Mesothelial cell of epicardium (in vitro differentiated cells): Measurements from ENCODE around the gene RASSF3. TPM values are rescaled to one million over a fixed set of nuclear protein-coding genes. Genes with fewer than 3 reads are reported as not detected.

Experiments
- DNase-seq, 2 experiments: peaks; one replicate each; pipeline ENCODE4 v3.0.0; 2021; ENCODE audit warnings: low spot score in 2 of 2; ENCODE audit not compliant: unreplicated experiment in 2 of 2
- H3K27ac Mint-ChIP-seq: 2 replicates; pipeline ENCODE4 v1.8.0; 2021; ENCODE audit warnings: mixed read lengths
- H3K27me3 Mint-ChIP-seq: 2 replicates; pipeline ENCODE4 v1.8.0; 2021; ENCODE audit warnings: low read depth, mixed read lengths
- H3K36me3 Mint-ChIP-seq: 2 replicates; pipeline ENCODE4 v1.8.0; 2021; ENCODE audit warnings: mixed read lengths
- H3K4me1 Mint-ChIP-seq: 2 replicates; pipeline ENCODE4 v1.8.0; 2021; ENCODE audit warnings: mixed read lengths
- H3K4me3 Mint-ChIP-seq: 2 replicates; pipeline ENCODE4 v1.8.0; 2021; ENCODE audit warnings: mild to moderate bottlenecking, moderate library complexity, mixed read lengths
- H3K9me3 Mint-ChIP-seq: 2 replicates; pipeline ENCODE4 v1.8.0; 2021; ENCODE audit warnings: mixed read lengths
- CTCF ChIP-seq: fragments of 200-600 bp; sonication (generic); IDR thresholded peaks from one replicate; pipeline ENCODE4 v1.5.0; 2021; ENCODE audit warnings: antibody characterized with exemption; ENCODE audit not compliant: unreplicated experiment
- total RNA-seq: library from RNA; stranded (reverse); gene quantifications from 3 replicates; pipeline ENCODE4 v1.2.1, GENCODE V29; 2021

RASSF3 gene
- total RNA-seq, 1 donor from 2014 or later = 16.3 TPM

GRCh38 chr12:64718649-64719048 is 108.4 kb downstream of the RASSF3 start:
- no peak for DNase-seq
- Mint-ChIP-seq H3K9me3 (no peaks in the 10 kb centered on the region), H3K27ac (no peak overlapping the region), H3K4me1 (no peaks in the 10 kb centered on the region), H3K27me3 (no peaks in the 10 kb centered on the region), H3K4me3 (no peak overlapping the region), H3K36me3 (peaks cover 60% of the 10 kb centered on the region)
- no peak for TF ChIP-seq CTCF

GRCh38 chr12:64720884-64721283 is 110.6 kb downstream of the RASSF3 start:
- H3K4me3 Mint-ChIP-seq = no peak overlapping the region
- H3K36me3 Mint-ChIP-seq = peaks cover 49% of the 10 kb centered on the region
- H3K9me3 Mint-ChIP-seq = no peaks in the 10 kb centered on the region
- H3K27me3 Mint-ChIP-seq = no peaks in the 10 kb centered on the region
- no peak overlapping the region for H3K27ac Mint-ChIP-seq
- no peak for DNase-seq
- no peak for TF ChIP-seq CTCF
- no peaks in the 10 kb centered on the region for H3K4me1 Mint-ChIP-seq

GRCh38 chr12:64722835-64723234 is 112.5 kb downstream of the RASSF3 start:
- Mint-ChIP-seq H3K9me3 (no peaks in the 10 kb centered on the region), H3K4me3 (no peak overlapping the region), H3K27me3 (no peaks in the 10 kb centered on the region), H3K4me1 (no peaks in the 10 kb centered on the region), H3K36me3 (peaks cover 44% of the 10 kb centered on the region), H3K27ac (no peak overlapping the region)
- DNase-seq = no peak
- TF ChIP-seq CTCF = no peak

- no peaks in the 10 kb centered on the region for H3K4me1 Mint-ChIP-seq
- no peak overlapping the region for H3K4me3 Mint-ChIP-seq
- no peaks in the 10 kb centered on the region for H3K9me3 Mint-ChIP-seq
- H3K27ac Mint-ChIP-seq = no peak overlapping the region
- H3K36me3 Mint-ChIP-seq = peaks cover 46% of the 10 kb centered on the region
- TF ChIP-seq CTCF = no peak
- DNase-seq = no peak
- no peaks in the 10 kb centered on the region for H3K27me3 Mint-ChIP-seq
Observed at GRCh38 chr12:64723630-64724029, 113.3 kb downstream of the RASSF3 start.

GRCh38 chr12:64724201-64724745 is 114.0 kb downstream of the RASSF3 start:
- Mint-ChIP-seq H3K9me3 (no peaks in the 10 kb centered on the region), H3K4me3 (no peak overlapping the region), H3K4me1 (no peaks in the 10 kb centered on the region), H3K36me3 (peaks cover 45% of the 10 kb centered on the region), H3K27ac (no peak overlapping the region), H3K27me3 (no peaks in the 10 kb centered on the region)
- TF ChIP-seq CTCF = no peak
- DNase-seq = no peak
